GM06990 (cell line): ENCODE measurements around the gene DHDH.
"Not testable (repeated sequence)": the region's sequence is repeated elsewhere in the genome, so short reads cannot be mapped to it uniquely, and the experiment has no call there.

Source experiments
- DNase-seq: peaks from one replicate; pipeline ENCODE4 v3.0.0-alpha.2; 2011; ENCODE audit not compliant: insufficient read length; ENCODE audit errors: extremely low read depth
- H3K27me3 ChIP-seq: replicated peaks from 2 replicates; pipeline ENCODE4 v1.6.0; 2011; ENCODE audit warnings: low read length; ENCODE audit not compliant: control insufficient read depth, insufficient read depth
- H3K36me3 ChIP-seq: 2 replicates; pipeline ENCODE4 v1.5.1; 2011; ENCODE audit warnings: low read length; ENCODE audit not compliant: control insufficient read depth, insufficient read depth
- H3K4me3 ChIP-seq: replicated peaks from 2 replicates; pipeline ENCODE4 v1.5.1; 2011; ENCODE audit warnings: low read depth, mild to moderate bottlenecking, control low read depth, low read length
- TF ChIP-seq, protein P1 (sequence below): IDR thresholded peaks from 2 replicates; pipeline ENCODE4 v1.5.1; 2011; ENCODE audit warnings: low read length, control low read depth, mild to moderate bottlenecking, inconsistent platforms; ENCODE audit not compliant: insufficient read depth, poor library complexity, severe bottlenecking

DHDH gene

DNA sequence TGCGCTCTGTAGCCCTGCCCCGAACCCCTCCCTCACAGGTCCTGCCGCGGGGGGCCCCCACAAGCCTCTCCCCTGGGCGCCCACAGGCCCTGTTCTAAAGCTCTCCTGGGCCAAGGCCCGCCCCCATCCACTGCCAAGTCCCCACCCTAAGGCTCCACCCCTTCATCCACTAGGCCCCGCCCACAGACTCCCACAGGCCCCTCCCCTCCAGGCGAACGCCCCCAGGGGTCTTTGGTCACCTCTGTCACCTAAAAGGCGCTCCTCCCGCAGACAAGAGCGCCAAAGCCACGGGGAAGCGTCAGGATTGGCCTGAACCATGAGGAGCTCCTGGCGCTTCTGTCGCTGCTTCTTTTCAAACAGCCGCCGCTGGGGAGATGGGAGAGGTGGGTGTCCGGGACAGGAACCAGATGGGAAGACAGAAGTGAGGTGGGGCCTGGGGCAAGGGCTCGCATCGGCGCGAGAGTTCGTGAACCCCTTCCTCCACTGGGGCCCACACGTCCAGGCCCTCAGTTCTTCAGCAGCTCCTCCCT is 37.2 kb upstream of the DHDH start:
- no peak overlapping the region for H3K4me3 ChIP-seq
- TF ChIP-seq, protein P1, sequence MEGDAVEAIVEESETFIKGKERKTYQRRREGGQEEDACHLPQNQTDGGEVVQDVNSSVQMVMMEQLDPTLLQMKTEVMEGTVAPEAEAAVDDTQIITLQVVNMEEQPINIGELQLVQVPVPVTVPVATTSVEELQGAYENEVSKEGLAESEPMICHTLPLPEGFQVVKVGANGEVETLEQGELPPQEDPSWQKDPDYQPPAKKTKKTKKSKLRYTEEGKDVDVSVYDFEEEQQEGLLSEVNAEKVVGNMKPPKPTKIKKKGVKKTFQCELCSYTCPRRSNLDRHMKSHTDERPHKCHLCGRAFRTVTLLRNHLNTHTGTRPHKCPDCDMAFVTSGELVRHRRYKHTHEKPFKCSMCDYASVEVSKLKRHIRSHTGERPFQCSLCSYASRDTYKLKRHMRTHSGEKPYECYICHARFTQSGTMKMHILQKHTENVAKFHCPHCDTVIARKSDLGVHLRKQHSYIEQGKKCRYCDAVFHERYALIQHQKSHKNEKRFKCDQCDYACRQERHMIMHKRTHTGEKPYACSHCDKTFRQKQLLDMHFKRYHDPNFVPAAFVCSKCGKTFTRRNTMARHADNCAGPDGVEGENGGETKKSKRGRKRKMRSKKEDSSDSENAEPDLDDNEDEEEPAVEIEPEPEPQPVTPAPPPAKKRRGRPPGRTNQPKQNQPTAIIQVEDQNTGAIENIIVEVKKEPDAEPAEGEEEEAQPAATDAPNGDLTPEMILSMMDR = no peak
- H3K27me3 ChIP-seq = no peaks in the 10 kb centered on the region
- no peak for DNase-seq
- H3K36me3 ChIP-seq = no peaks in the 10 kb centered on the region

DNA sequence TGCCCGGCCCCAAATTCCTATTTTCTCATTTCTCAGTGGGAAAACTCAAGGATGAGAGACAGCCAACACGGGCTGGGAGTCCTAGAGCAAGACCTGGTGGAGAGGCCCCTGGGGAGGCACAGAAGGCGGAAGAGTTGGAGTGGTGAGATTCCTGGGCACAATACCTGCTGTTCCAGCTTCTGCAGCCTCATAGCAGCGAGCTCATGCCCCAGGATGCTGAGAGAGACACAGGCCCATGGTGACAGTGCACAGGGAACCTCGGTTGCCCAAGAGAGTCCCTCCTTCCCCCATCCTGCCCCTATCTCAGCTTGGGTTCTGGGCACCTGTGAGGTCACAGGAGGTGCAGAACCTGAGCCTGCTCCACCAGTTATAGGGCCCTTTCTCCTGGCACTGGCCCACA is 36.3 kb upstream of the DHDH start:
- Histone ChIP-seq H3K36me3 (peaks cover 1% of the 10 kb centered on the region; the same call in 1 of the 2 replicates), H3K27me3 (no peaks in the 10 kb centered on the region), H3K4me3 (no peak overlapping the region)
- no peak for DNase-seq
- TF ChIP-seq, protein P1 = no peak

DNA sequence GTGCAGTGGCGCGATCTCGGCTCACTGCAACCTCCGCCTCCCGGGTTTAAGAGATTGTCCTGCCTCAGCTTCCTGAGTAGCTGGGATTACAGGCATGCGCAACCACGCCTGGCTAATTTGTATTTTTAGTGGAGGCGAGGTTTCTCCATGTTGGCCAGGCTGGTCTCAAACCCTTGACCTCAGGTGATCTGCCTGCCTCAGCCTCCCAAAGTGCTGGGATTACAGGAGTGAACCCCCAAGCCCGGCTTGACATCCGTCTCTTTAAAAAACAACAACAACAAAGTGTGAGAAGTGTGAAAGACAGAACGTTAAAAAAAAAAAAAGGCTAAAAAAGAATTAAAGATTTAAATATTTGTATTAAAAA is 34.1 kb upstream of the DHDH start:
- DNase-seq, H3K36me3 ChIP-seq, H3K27me3 ChIP-seq, H3K4me3 ChIP-seq: not testable (repeated sequence)

DNA sequence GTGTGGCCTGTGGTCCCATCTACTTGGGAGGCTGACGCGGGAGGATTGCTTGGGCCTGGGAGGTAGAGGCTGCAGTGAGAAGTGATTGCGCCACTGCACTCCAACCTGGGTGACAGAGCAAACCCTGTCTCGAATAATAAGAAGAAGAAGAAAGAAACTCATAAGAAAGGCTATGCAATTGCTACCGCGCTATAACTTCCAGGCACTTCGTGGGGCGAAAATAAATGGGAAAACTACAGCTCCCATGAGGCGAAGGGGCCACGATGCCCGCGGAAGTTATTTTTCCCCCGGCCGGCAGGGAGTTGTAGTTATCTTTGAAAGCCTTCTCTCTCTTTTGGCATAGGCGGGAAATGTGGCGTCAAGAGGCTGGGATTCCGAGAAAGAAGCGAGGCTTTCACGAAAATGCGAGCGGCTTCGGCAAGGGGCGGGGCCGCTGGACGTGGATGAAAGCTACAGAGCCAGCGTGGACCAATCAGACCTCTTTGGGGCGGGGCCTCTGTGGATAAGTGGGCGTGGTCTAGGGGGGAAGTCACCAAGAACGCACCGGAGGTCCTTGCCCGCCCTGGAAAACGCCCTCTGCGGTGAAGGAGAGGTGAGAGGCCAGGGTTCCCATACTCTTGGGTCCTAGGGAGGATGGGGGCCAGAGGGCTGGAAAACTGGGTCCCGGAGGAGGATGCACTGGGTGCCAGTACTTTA is 33.6 kb upstream of the DHDH start, which contains the start of gene NUCB1:
Gene NUCB1, plus strand, starts transcription at position 532 of the 696 bp plus-strand sequence. CDS start 485 bp downstream, outside the sequence.
- DNase-seq = peak; percentile 91
- TF ChIP-seq, protein P1 = no peak
- H3K36me3 ChIP-seq = peaks cover 3% of the 10 kb centered on the region
- peak within 1 kb of the TSS; percentile 73 for H3K4me3 ChIP-seq
- no peaks in the 10 kb centered on the region for H3K27me3 ChIP-seq

DNA sequence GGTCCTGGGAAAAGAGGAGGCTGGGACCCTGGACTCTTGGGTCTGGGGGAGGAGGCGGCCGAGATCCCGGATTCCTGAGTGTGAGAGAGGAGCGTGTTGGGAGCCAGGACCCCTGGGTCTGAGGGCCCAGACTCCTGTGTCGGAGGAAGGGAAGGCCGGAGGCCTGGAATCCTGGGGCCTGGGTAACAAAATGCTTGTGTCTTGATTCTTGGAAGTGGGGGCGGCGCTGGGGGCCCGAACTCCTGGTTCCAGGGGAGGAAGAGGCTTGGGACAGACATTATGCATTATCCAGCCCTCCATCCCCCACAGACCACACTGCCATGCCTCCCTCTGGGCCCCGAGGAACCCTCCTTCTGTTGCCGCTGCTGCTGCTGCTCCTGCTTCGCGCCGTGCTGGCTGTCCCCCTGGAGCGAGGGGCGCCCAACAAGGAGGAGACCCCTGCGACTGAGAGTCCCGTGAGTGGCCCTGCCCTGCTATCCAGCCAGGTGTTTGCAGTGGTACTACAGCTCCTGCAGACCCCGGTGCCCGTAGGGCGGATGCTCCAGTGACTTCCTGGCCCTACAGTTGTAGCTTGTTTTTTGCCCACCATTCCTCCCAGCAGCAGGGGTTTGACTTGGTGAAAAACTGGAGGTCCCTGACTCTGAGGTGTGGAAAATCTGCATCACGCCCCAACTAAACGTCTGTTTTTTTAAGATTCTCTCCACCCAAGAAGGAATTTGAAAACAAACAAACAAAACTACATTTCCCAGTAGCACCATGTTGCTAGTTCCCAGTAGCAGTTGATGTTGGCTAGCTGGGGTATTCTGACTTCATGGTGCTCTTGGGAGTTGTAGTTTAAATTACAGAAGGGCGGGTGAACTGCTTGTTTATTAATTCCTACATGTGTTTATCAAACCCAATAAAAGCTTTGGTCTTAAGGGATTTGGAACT is 32.8 kb upstream of the DHDH start:
- H3K4me3 ChIP-seq = peak overlapping the region; percentile 73
- no peak for DNase-seq
- no peaks in the 10 kb centered on the region for H3K27me3 ChIP-seq
- TF ChIP-seq, protein P1 = no peak
- H3K36me3 ChIP-seq = peaks cover 7% of the 10 kb centered on the region

DNA sequence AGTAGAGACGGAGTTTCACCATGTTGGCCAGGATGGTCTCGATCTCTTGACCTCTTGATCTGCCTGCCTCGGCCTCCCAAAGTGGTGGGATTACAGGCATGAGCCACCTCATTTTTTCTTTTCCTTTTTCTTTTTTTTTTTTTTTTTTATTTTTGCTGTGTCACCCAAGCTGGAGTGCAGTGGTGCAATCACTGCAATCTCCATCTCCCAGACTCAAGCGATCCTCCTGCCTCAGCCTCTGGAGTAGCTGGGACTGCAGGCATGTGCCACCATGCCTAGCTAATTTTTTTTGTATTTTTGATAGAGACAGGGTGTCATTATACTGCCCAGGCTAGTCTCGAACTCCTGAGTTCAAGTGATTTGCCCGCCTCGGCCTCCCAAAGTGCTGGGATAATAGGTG is 31.2 kb upstream of the DHDH start:
- H3K36me3 ChIP-seq = peaks cover 12% of the 10 kb centered on the region
- not testable (repeated sequence) for DNase-seq, H3K27me3 ChIP-seq, H3K4me3 ChIP-seq

DNA sequence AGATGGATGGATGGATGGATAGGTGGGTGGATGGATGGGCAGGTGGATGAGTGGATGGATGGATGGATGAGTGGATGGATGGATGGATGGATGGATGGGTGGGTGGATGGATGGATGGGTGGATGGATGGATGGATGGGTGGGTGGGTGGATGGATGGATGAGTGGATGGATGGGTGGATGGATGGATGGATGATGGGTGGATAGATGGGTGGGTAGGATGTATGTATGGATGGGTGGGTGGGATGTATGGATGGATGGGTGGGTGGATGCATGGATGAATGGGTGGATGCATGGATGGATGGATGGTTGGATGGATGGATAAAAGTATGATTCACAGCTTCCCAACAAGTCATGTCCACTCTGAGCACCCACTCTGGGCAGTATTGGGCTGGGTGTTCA is 29.7 kb upstream of the DHDH start:
- not testable (repeated sequence) for H3K4me3 ChIP-seq, H3K27me3 ChIP-seq, DNase-seq
- peaks cover 15% of the 10 kb centered on the region for H3K36me3 ChIP-seq
